Measurements from ENCODE around the gene PCDHA3.
"Not testable (repeated sequence)": the region's sequence is repeated elsewhere in the genome, so short reads cannot be mapped to it uniquely, and the experiment has no call there.

PCDHA3 gene

GRCh38 chr5:140800816-140801493 is at the start of gene PCDHA3:
Gene PCDHA3, plus strand, starts transcription at chr5:140801057.
- DNase-seq (ENCODE audit: low spot score): no peak

GRCh38 chr5:140753561-140753960 is 47.3 kb upstream of the PCDHA3 start:
- no peak for DNase-seq (ENCODE audit: low spot score)

GRCh38 chr5:140764177-140764973 is 36.5 kb upstream of the PCDHA3 start:
- DNase-seq (ENCODE audit: low spot score): no peak

- DNase-seq (ENCODE audit: low spot score): no peak
Observed at GRCh38 chr5:140767444-140767843, 33.4 kb upstream of the PCDHA3 start.

- no peak for DNase-seq (ENCODE audit: low spot score)
Observed at GRCh38 chr5:140780512-140780911, 20.3 kb upstream of the PCDHA3 start.

GRCh38 chr5:140785905-140786686 is 14.8 kb upstream of the PCDHA3 start, which contains the start of gene PCDHA1:
Gene PCDHA1, plus strand, starts transcription at chr5:140786140.
- DNase-seq (ENCODE audit: low spot score): no peak

- not testable (repeated sequence) for DNase-seq (ENCODE audit: low spot score)
Observed at GRCh38 chr5:140787422-140787821, 13.4 kb upstream of the PCDHA3 start.

- DNase-seq (ENCODE audit: low spot score): not testable (repeated sequence)
Observed at GRCh38 chr5:140787849-140788504, 12.9 kb upstream of the PCDHA3 start.

GRCh38 chr5:140791089-140791488 is 9.8 kb upstream of the PCDHA3 start:
- DNase-seq (ENCODE audit: low spot score): no peak

- no peak for DNase-seq (ENCODE audit: low spot score)
Observed at GRCh38 chr5:140794595-140795258, 6.1 kb upstream of the PCDHA3 start, which contains the start of gene PCDHA2. Gene PCDHA2, plus strand, starts transcription at chr5:140794852.

- no peak for DNase-seq (ENCODE audit: low spot score)
Observed at GRCh38 chr5:140795259-140795641, 5.6 kb upstream of the PCDHA3 start.

- not testable (repeated sequence) for DNase-seq (ENCODE audit: low spot score)
Observed at GRCh38 chr5:140796072-140796717, 4.7 kb upstream of the PCDHA3 start.

- DNase-seq (ENCODE audit: low spot score): no peak
Observed at GRCh38 chr5:140796718-140797095, 4.2 kb upstream of the PCDHA3 start.

GRCh38 chr5:140801494-140801841 is 611 bp downstream of the PCDHA3 start:
- no peak for DNase-seq (ENCODE audit: low spot score)

- DNase-seq (ENCODE audit: low spot score): not testable (repeated sequence)
Observed at GRCh38 chr5:140802381-140802780, 1.5 kb downstream of the PCDHA3 start.

- no peak for DNase-seq (ENCODE audit: low spot score)
Observed at GRCh38 chr5:140802781-140803271, 2.0 kb downstream of the PCDHA3 start.

GRCh38 chr5:140806834-140807775 is 6.2 kb downstream of the PCDHA3 start, which contains the start of gene PCDHA4:
Gene PCDHA4, plus strand, starts transcription at chr5:140807068.
- DNase-seq (ENCODE audit: low spot score): no peak

- DNase-seq (ENCODE audit: low spot score): not testable (repeated sequence)
Observed at GRCh38 chr5:140808241-140808888, 7.5 kb downstream of the PCDHA3 start.

GRCh38 chr5:140808889-140809291 is 8.0 kb downstream of the PCDHA3 start:
- no peak for DNase-seq (ENCODE audit: low spot score)
